ENCODE results near the gene SLC37A1. TPM values are rescaled to one million over a fixed set of nuclear protein-coding genes. Genes with fewer than 3 reads are reported as not detected.

The SLC37A1 gene
- total and polyA plus RNA-seq, 2 of the 13 experiments (the other 11 are each of a cell fraction or from before 2014, with no cell fraction given), result 0.22 to 0.40 TPM

GRCh38 chr21:42552407-42553336, 39.0 kb downstream of the SLC37A1 start:
- H3K79me2 ChIP-seq (ENCODE audit: insufficient read depth, low read length), result no peaks in the 10 kb centered on the region
- H2AFZ ChIP-seq (ENCODE audit: low read length), result no peak overlapping the region
- TF ChIP-seq SIX4 (CRISPR knock-in tag; IDR thresholded peaks at IDR 0.05) (no peak), ZBTB8A (CRISPR knock-in tag; IDR thresholded peaks at IDR 0.05; ENCODE audit: borderline replicate concordance, low read depth) (no peak), ZNF883 (CRISPR knock-in tag; IDR thresholded peaks at IDR 0.05; ENCODE audit: not compliant biosample characterization) (no peak), BHLHE40 (IDR thresholded peaks at IDR 0.05; ENCODE audit: low read length) (no peak), MED1 (CRISPR knock-in tag; IDR thresholded peaks at IDR 0.05) (no peak), JUN (CRISPR knock-in tag; IDR thresholded peaks at IDR 0.05) (no peak), ZSCAN21 (CRISPR knock-in tag; IDR thresholded peaks at IDR 0.05; ENCODE audit: borderline replicate concordance) (no peak), REST (IDR thresholded peaks at IDR 0.05; ENCODE audit: borderline replicate concordance in 1 of 2, low read depth in 1 of 2, low read length in 2 of 2) (no peak), ZBED4 (CRISPR knock-in tag; IDR thresholded peaks at IDR 0.05; ENCODE audit: borderline replicate concordance) (no peak), DNMT1 (CRISPR knock-in tag; IDR thresholded peaks at IDR 0.05) (no peak), MXI1 (IDR thresholded peaks at IDR 0.05; ENCODE audit: borderline replicate concordance, low read depth, low read length) (no peak)
- DNase-seq (ENCODE audit: low spot score) (no peak), ATAC-seq (no peak), FAIRE-seq (no peak)
- CTCF ChIA-PET (ENCODE audit: low intra/inter-chr PET ratio, low total read pairs), result no interaction called here
- H3K9ac ChIP-seq (ENCODE audit: insufficient read depth, low read depth, low read length), result no peak overlapping the region
- 28% methylated on average over 8 of the region's 13 CpGs for WGBS (ENCODE audit: low lambda C conversion rate)
- no peaks in the 10 kb centered on the region for H3K36me3 ChIP-seq (replicated peaks in 1 of 2; ENCODE audit: control insufficient read depth in 1 of 2, insufficient read depth in 2 of 2, low read length in 2 of 2)
- H3K27me3 ChIP-seq (ENCODE audit: control insufficient read depth in 1 of 2, insufficient read depth in 2 of 2, low read length in 2 of 2), result no peaks in the 10 kb centered on the region; a peak in 2 of 5 replicates
- H3K4me3 ChIP-seq (replicated peaks in 1 of 3; ENCODE audit: insufficient read depth in 1 of 3, low read depth in 2 of 3, low read length in 3 of 3), result no peak overlapping the region
- H3K4me1 ChIP-seq (ENCODE audit: insufficient read depth, low read length), result no peaks in the 10 kb centered on the region
- POLR2A ChIA-PET, result no interaction called here
- no TSS peak for BruUV-seq (replicated peaks)
- H3K27ac ChIP-seq (ENCODE audit: extremely low read length, insufficient read depth, low read length), result no peak overlapping the region
- H3K4me2 ChIP-seq (ENCODE audit: low read depth, low read length), result no peak overlapping the region
- intact Hi-C loops (cut with micrococcal nuclease; ENCODE audit: unreplicated experiment) (no loop called here), in situ Hi-C loops (cut with HindIII; ENCODE audit: extremely low pct_ligation_motif_present, low pct_unique_long_range_greater_than_20kb) (no loop called here)
- no peaks in the 10 kb centered on the region for H4K20me1 ChIP-seq (ENCODE audit: insufficient read depth, low read length)
- H3K9me3 ChIP-seq (ENCODE audit: low read length), result no peaks in the 10 kb centered on the region

Data from HepG2 (cell line).